HG02970 (cell line): Measurements from ENCODE around the gene GHR.
"Not testable (repeated sequence)": the region's sequence is repeated elsewhere in the genome, so short reads cannot be mapped to it uniquely, and the experiment has no call there.

Source experiments
- ATAC-seq: cut with Tn5 transposase; IDR thresholded peaks from one replicate; pipeline ENCODE4 v1.9.1; 2021; ENCODE audit warnings: mild to moderate bottlenecking, moderate library complexity, moderate number of reproducible peaks; ENCODE audit not compliant: unreplicated experiment, low FRiP score

Gene GHR

GRCh38 chr5:42677156-42677842, 254.1 kb downstream of the GHR start:
- no peak for ATAC-seq

DNA sequence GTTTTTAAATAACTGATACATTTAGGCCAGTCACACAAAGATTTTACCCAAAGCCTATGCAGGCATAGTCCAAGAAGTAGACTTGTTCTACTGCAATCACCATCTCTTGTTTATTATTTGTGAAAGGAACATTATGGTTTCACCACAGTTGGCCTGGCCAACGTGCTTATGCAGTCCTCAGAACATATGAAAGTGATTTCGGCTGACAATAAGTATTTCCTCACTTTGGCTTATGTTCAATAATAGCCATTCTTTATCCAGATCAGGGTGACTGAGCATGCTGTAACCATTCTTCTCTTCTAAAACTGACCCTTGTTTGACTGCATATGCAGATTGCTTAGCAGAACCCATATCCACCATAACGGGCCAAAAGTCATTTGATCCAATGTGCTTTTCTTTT, 256.8 kb downstream of the GHR start:
- no peak for ATAC-seq

GRCh38 chr5:42685078-42685477, 261.8 kb downstream of the GHR start:
- not testable (repeated sequence) for ATAC-seq

DNA sequence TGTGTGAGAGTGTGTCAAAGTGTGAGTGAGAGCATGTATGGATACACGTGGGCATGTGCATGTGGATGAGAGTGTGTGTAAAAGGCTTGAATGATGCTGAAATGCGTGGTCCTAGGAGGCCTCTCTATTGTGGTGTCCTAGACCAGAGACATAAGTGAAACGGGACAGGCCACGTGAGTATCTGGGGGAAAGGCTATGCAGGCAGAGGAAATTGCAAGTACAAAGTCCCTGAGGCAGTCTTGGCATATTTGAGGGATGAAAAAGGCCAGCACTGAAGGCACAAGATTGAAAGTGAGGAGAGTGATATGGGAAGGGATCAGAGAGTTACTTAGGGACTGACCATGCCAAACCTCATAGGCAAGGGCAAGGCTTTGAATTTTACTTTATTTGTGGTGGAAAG, 266.2 kb downstream of the GHR start:
- no peak for ATAC-seq

- no peak for ATAC-seq
These were observed 268.2 kb downstream of the GHR start for GRCh38 chr5:42691413-42691937.

DNA sequence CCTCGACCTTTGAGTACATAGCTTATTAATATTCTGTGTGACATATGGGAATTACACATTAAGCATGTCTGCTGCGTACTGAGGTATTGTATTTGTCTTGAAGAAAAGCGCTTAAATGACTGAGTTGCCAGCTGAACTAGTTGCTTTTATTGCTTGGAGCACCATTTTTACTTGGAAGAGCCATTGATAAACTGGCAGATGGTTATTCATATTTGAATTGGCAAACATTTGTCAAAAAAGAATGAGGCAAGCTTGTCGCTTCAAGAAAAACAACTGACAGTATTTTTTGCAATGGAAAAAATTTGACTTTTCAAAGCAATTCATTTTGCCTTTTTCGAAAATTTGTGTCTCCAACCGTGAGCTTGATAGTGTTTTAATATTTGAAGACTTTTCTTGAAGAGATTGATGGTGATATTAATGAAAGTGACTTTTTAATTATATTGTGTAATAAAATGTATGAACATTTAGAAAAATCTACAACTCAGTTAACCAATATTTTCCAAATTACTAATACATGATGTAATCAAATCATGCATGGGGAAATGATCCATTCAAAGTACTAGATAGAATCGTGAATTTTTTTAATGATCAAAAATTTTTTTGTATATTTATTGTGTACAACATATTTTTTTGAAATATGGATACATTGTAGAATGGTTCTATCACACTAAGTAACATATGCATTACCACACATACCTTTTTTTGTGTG, 278.3 kb downstream of the GHR start:
- ATAC-seq = no peak

GRCh38 chr5:42703238-42703637, 280.0 kb downstream of the GHR start:
- no peak for ATAC-seq

GRCh38 chr5:42715785-42716184, 292.5 kb downstream of the GHR start:
- ATAC-seq = no peak

DNA sequence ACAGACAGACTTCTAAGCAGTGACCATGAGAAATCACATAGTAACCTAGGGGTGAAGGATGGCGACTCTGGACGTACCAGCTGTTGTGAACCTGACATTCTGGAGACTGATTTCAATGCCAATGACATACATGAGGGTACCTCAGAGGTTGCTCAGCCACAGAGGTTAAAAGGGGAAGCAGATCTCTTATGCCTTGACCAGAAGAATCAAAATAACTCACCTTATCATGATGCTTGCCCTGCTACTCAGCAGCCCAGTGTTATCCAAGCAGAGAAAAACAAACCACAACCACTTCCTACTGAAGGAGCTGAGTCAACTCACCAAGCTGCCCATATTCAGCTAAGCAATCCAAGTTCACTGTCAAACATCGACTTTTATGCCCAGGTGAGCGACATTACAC, 295.4 kb downstream of the GHR start:
- peak; percentile 82 for ATAC-seq

DNA sequence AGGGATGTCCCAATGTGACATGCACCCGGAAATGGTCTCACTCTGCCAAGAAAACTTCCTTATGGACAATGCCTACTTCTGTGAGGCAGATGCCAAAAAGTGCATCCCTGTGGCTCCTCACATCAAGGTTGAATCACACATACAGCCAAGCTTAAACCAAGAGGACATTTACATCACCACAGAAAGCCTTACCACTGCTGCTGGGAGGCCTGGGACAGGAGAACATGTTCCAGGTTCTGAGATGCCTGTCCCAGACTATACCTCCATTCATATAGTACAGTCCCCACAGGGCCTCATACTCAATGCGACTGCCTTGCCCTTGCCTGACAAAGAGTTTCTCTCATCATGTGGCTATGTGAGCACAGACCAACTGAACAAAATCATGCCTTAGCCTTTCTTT, 295.8 kb downstream of the GHR start:
- ATAC-seq = no peak

GRCh38 chr5:42720251-42720650, 297.0 kb downstream of the GHR start:
- ATAC-seq = no peak

DNA sequence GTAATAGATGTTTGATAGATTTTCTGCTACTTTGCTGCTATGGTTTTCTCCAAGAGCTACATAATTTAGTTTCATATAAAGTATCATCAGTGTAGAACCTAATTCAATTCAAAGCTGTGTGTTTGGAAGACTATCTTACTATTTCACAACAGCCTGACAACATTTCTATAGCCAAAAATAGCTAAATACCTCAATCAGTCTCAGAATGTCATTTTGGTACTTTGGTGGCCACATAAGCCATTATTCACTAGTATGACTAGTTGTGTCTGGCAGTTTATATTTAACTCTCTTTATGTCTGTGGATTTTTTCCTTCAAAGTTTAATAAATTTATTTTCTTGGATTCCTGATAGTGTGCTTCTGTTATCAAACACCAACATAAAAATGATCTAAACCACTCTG, 298.2 kb downstream of the GHR start:
- ATAC-seq = no peak

- ATAC-seq = not testable (repeated sequence)
These were observed 311.4 kb downstream of the GHR start for GRCh38 chr5:42734531-42735058.

DNA sequence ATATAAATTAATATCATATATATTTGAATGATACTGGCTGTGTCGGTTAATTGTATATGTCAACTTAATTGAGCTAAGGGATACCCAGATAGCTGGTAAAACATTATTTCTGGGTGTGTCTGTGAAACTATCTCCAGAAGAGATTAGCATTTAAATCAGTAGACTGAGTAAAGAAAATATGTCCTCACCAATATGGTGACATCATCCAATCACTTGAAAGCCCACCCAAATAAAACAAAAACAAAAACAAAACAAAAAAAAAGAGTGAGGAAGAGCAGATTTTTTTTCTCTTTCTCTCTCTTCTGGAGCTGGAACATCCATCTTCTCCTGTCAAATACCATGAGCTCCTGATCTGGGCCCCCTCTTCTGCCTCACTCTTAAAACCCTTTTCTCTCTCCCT, 317.7 kb downstream of the GHR start:
- no peak for ATAC-seq

GRCh38 chr5:42745426-42745825, 322.2 kb downstream of the GHR start:
- ATAC-seq = no peak

- ATAC-seq = no peak
These were observed 322.6 kb downstream of the GHR start for GRCh38 chr5:42745856-42746255.

- ATAC-seq = no peak
These were observed 325.8 kb downstream of the GHR start for GRCh38 chr5:42749020-42749419.

DNA sequence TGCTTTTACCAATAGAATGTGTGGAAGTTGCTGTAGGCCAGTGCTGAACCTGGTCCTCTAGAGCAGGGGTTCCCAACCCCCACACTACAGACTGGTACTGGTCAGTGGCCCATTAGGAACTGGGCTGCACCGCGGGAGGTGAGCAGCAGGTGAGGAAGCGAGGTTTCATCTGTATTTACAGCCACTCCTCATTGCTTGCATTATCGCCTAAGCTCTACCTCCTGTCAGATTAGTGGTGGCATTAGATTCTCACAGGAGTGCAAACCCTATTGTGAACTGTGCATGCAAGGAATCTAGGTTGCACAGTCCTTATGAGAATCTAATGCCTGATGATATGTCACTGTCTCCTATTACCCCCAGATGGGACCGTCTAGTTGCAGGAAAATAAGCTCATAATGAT, 327.3 kb downstream of the GHR start:
- ATAC-seq = no peak

GRCh38 chr5:42751044-42751443, 327.8 kb downstream of the GHR start:
- ATAC-seq = no peak

- no peak for ATAC-seq
These were observed 329.9 kb downstream of the GHR start for GRCh38 chr5:42753099-42753498.
